H1 (cell line): ENCODE results near the gene RNF157. TPM values are rescaled to one million over a fixed set of nuclear protein-coding genes. Genes with fewer than 3 reads are reported as not detected.

Experiments
- CTCF ChIA-PET: fragments of 300-600 bp; sonication (Branson Sonifier 250); formaldehyde crosslinking; loops from one replicate; lab custom pipeline; 2021; ENCODE audit not compliant: partially characterized antibody; lab: Charles Lee
- POLR2A ChIA-PET: fragments of 300-600 bp; sonication (Branson Sonifier 250); formaldehyde crosslinking; loops from one replicate; lab custom pipeline; 2021; ENCODE audit warnings: inconsistent platforms; ENCODE audit not compliant: partially characterized antibody; lab: Charles Lee
- DNase-seq, 2 experiments: peaks; one replicate each; pipeline versions ENCODE4 v3.0.0 to v3.0.0-alpha.2; 2010 to 2022; ENCODE audit warnings: low spot score in 2 of 2, low read depth in 1 of 2, mixed read lengths in 1 of 2
- FAIRE-seq: peaks from 2 replicates; lab custom pipeline; 2011; peaks lifted over from hg19 to GRCh38; lab: Jason Lieb, UNC
- H2AFZ ChIP-seq: 2 replicates; pipeline ENCODE4 v1.8.1; 2012; ENCODE audit warnings: low read length, inconsistent platforms
- H2AK5ac ChIP-seq: 2 replicates; pipeline ENCODE4 v1.6.1; 2013; ENCODE audit warnings: low read depth, low read length
- H2BK120ac ChIP-seq: replicated peaks from 2 replicates; pipeline ENCODE3; 2013; ENCODE audit warnings: low read depth, low read length, inconsistent platforms
- H2BK12ac ChIP-seq: 2 replicates; pipeline ENCODE4 v1.6.1; 2013; ENCODE audit warnings: low read depth, low read length
- H2BK15ac ChIP-seq: 2 replicates; pipeline ENCODE4 v1.6.1; 2013; ENCODE audit warnings: low read length
- H2BK20ac ChIP-seq: 2 replicates; pipeline ENCODE4 v1.6.1; 2013; ENCODE audit warnings: low read length
- H2BK5ac ChIP-seq: 2 replicates; pipeline ENCODE4 v1.6.1; 2013; ENCODE audit warnings: low read depth, low read length
- H3K14ac ChIP-seq: 2 replicates; pipeline ENCODE4 v1.6.1; 2013; ENCODE audit warnings: inconsistent platforms; ENCODE audit not compliant: insufficient read length
- H3K18ac ChIP-seq: 2 replicates; pipeline ENCODE4 v1.6.1; 2013; ENCODE audit warnings: low read length; ENCODE audit errors: extremely low read depth
- H3K23ac ChIP-seq: 2 replicates; pipeline ENCODE4 v1.6.1; 2013; ENCODE audit warnings: inconsistent platforms; ENCODE audit not compliant: insufficient read length
- H3K23me2 ChIP-seq: 2 replicates; pipeline ENCODE4 v1.6.1; 2013; ENCODE audit warnings: low read depth, low read length
- H3K27ac ChIP-seq: 2 replicates; pipeline ENCODE4 v1.6.1; 2011; ENCODE audit warnings: low read depth, low read length, inconsistent platforms
- H3K27me3 ChIP-seq, 4 experiments: replicated peaks in 1 of 4; 1 replicate in 1 of 4; 2 replicates in 3 of 4; pipeline versions ENCODE4 v1.6.1 to v1.8.1; 2011 to 2013; ENCODE audit warnings: low read length in 3 of 4, mild to moderate bottlenecking in 3 of 4, inconsistent platforms in 2 of 4, mixed read lengths in 2 of 4, moderate library complexity in 1 of 4; ENCODE audit not compliant: control insufficient read depth in 3 of 4, insufficient read depth in 3 of 4; ENCODE audit errors: extremely low read depth in 1 of 4
- H3K36me3 ChIP-seq, 4 experiments: 2 replicates each; pipeline versions ENCODE4 v1.6.1 to v1.8.1; 2011 to 2013; ENCODE audit warnings: mild to moderate bottlenecking in 4 of 4, low read length in 3 of 4, moderate library complexity in 2 of 4, control low read depth in 1 of 4, inconsistent platforms in 1 of 4; ENCODE audit not compliant: insufficient read depth in 4 of 4, control insufficient read depth in 2 of 4
- H3K4ac ChIP-seq: replicated peaks from 2 replicates; pipeline ENCODE3; 2013; ENCODE audit warnings: low read length, low read depth, mixed read lengths, inconsistent platforms; ENCODE audit not compliant: insufficient read length
- H3K4me1 ChIP-seq, 4 experiments: replicated peaks in 1 of 4; 1 replicate in 1 of 4; 2 replicates in 3 of 4; pipeline versions ENCODE4 v1.6.1 to v1.8.1; 2011 to 2013; ENCODE audit warnings: low read length in 3 of 4, inconsistent platforms in 2 of 4, mixed read lengths in 1 of 4; ENCODE audit not compliant: insufficient read depth in 4 of 4, control insufficient read depth in 3 of 4
- H3K4me2 ChIP-seq, 2 experiments: 2 replicates each; pipeline versions ENCODE4 v1.6.1 to v1.8.1; 2011 to 2013; ENCODE audit warnings: low read depth in 2 of 2, low read length in 2 of 2, control low read depth in 1 of 2, inconsistent platforms in 1 of 2, mild to moderate bottlenecking in 1 of 2; ENCODE audit not compliant: insufficient read depth in 1 of 2
- H3K4me3 ChIP-seq, 4 experiments: fragments of 200-600, 300-600 bp in 1 of 4; sonication (generic), shearing (Covaris generic), sonication (Bioruptor Twin) in 1 of 4; 2 replicates each; pipeline versions ENCODE4 v1.5.1 to v1.8.1; 2011 to 2016; ENCODE audit warnings: low read length in 4 of 4, low read depth in 3 of 4, control low read depth in 2 of 4, inconsistent platforms in 2 of 4, mild to moderate bottlenecking in 2 of 4, mixed read lengths in 1 of 4, moderate library complexity in 1 of 4; ENCODE audit not compliant: insufficient read depth in 2 of 4; ENCODE audit errors: extremely low read depth in 1 of 4
- H3K56ac ChIP-seq: replicated peaks from 2 replicates; pipeline ENCODE3; 2013; ENCODE audit warnings: low read depth, mild to moderate bottlenecking, mixed read lengths, low read length, inconsistent platforms; ENCODE audit not compliant: insufficient read length
- H3K79me1 ChIP-seq: 2 replicates; pipeline ENCODE4 v1.6.1; 2013; ENCODE audit warnings: low read depth, low read length, control low read depth
- H3K79me2 ChIP-seq, 2 experiments: 2 replicates each; pipeline versions ENCODE4 v1.6.1 to v1.8.1; 2012 to 2013; ENCODE audit warnings: low read length in 2 of 2, mild to moderate bottlenecking in 2 of 2, inconsistent platforms in 1 of 2; ENCODE audit not compliant: insufficient read depth in 2 of 2, control insufficient read depth in 1 of 2
- H3K9ac ChIP-seq, 4 experiments: replicated peaks in 1 of 4; 1 replicate in 1 of 4; 2 replicates in 3 of 4; pipeline versions ENCODE4 v1.6.1 to v1.8.1; 2011 to 2013; ENCODE audit warnings: low read depth in 3 of 4, low read length in 3 of 4, control low read depth in 2 of 4, mild to moderate bottlenecking in 2 of 4, moderate library complexity in 2 of 4, inconsistent platforms in 1 of 4; ENCODE audit errors: extremely low read depth in 1 of 4
- H3K9me3 ChIP-seq, 2 experiments: 2 replicates each; pipeline versions ENCODE4 v1.6.1 to v1.8.1; 2012 to 2013; ENCODE audit warnings: mild to moderate bottlenecking in 2 of 2, moderate library complexity in 2 of 2, control low read depth in 1 of 2, inconsistent platforms in 1 of 2, low read depth in 1 of 2, low read length in 1 of 2, mixed read lengths in 1 of 2; ENCODE audit not compliant: insufficient read depth in 2 of 2
- H4K20me1 ChIP-seq, 2 experiments: replicated peaks in 1 of 2; 2 replicates each; pipeline versions ENCODE3 to v1.8.1; 2011 to 2013; ENCODE audit warnings: inconsistent platforms in 2 of 2, low read length in 2 of 2, mild to moderate bottlenecking in 1 of 2; ENCODE audit not compliant: insufficient read depth in 2 of 2, control insufficient read depth in 1 of 2
- H4K5ac ChIP-seq: 2 replicates; pipeline ENCODE4 v1.6.1; 2013; ENCODE audit warnings: low read length, low read depth, mixed read lengths, inconsistent platforms; ENCODE audit not compliant: insufficient read length
- H4K8ac ChIP-seq: 2 replicates; pipeline ENCODE4 v1.8.0; 2013; ENCODE audit warnings: mild to moderate bottlenecking, moderate library complexity, low read length, inconsistent platforms; ENCODE audit not compliant: insufficient read depth; ENCODE audit errors: extremely low read depth
- H4K91ac ChIP-seq: replicated peaks from 2 replicates; pipeline ENCODE3; 2013; ENCODE audit warnings: low read length, mixed read lengths, inconsistent platforms; ENCODE audit not compliant: insufficient read length
- CEBPB ChIP-seq: IDR thresholded peaks from 2 replicates; pipeline ENCODE4 v1.6.1; 2012; ENCODE audit warnings: low read depth, low read length
- CHD1 ChIP-seq: IDR thresholded peaks from 2 replicates; pipeline ENCODE4 v1.6.1; 2012; ENCODE audit warnings: low read depth, low read length, improper control_type of control experiment
- E2F6 ChIP-seq: IDR thresholded peaks from 2 replicates; pipeline ENCODE4 v1.6.1; 2012; ENCODE audit warnings: inconsistent platforms
- EGR1 ChIP-seq: IDR thresholded peaks from 2 replicates; pipeline ENCODE4 v1.6.1; 2011; ENCODE audit warnings: low read depth, low read length, borderline replicate concordance
- EP300 ChIP-seq, 2 experiments: IDR thresholded peaks; 1 replicate in 1 of 2; 2 replicates in 1 of 2; pipeline ENCODE4 v1.6.1; 2011 to 2012; ENCODE audit warnings: low read depth in 2 of 2, low read length in 2 of 2, mild to moderate bottlenecking in 2 of 2, borderline replicate concordance in 1 of 2, inconsistent platforms in 1 of 2, moderate library complexity in 1 of 2
- FOSL1 ChIP-seq: IDR thresholded peaks from 2 replicates; pipeline ENCODE4 v1.6.1; 2011; ENCODE audit warnings: mild to moderate bottlenecking, low read depth, low read length, moderate library complexity; ENCODE audit not compliant: insufficient read depth
- HDAC2 ChIP-seq, 2 experiments: fragments of 300-600 bp in 1 of 2; sonication (generic) in 1 of 2; IDR thresholded peaks; 2 replicates each; pipeline ENCODE4 v1.6.1; 2011 to 2012; ENCODE audit warnings: low read depth in 2 of 2, low read length in 2 of 2, mild to moderate bottlenecking in 2 of 2, moderate library complexity in 2 of 2, borderline replicate concordance in 1 of 2, inconsistent platforms in 1 of 2
- JUN ChIP-seq: IDR thresholded peaks from 2 replicates; pipeline ENCODE4 v1.6.1; 2011; ENCODE audit warnings: low read depth, mild to moderate bottlenecking, improper control_type of control experiment, low read length
- NANOG ChIP-seq: IDR thresholded peaks from 2 replicates; pipeline ENCODE4 v1.6.1; 2011; ENCODE audit warnings: low read length, low read depth, mild to moderate bottlenecking, inconsistent platforms; ENCODE audit not compliant: insufficient read depth, poor library complexity, severe bottlenecking
- POLR2AphosphoS5 ChIP-seq: IDR thresholded peaks from 2 replicates; pipeline ENCODE4 v1.6.1; 2011; ENCODE audit warnings: low read depth, low read length
- SP4 ChIP-seq: IDR thresholded peaks from 2 replicates; pipeline ENCODE4 v1.6.1; 2012; ENCODE audit warnings: low read length, inconsistent platforms
- TAF1 ChIP-seq: IDR thresholded peaks from 2 replicates; pipeline ENCODE4 v1.6.1; 2011; ENCODE audit warnings: mild to moderate bottlenecking, low read depth, low read length
- TAF7 ChIP-seq: optimal IDR thresholded peaks from 2 replicates; pipeline ENCODE3; 2011; ENCODE audit warnings: low read depth, mild to moderate bottlenecking, inconsistent platforms, low read length, moderate library complexity, borderline replicate concordance
- YY1 ChIP-seq: IDR thresholded peaks from 2 replicates; pipeline ENCODE4 v1.6.1; 2011; ENCODE audit warnings: low read depth, mild to moderate bottlenecking, low read length
- WGBS, 2 experiments: shearing (Covaris generic) in 1 of 2; methylation state at CpG; one replicate each; pipeline versions ENCODE4 v1.1.6 to v1.1.7; 2013 to 2015; ENCODE audit warnings: low lambda C conversion rate in 2 of 2, mixed read lengths in 2 of 2, inconsistent platforms in 1 of 2, low coverage in 1 of 2, missing lambda C conversion rate in 1 of 2; ENCODE audit not compliant: insufficient replicate concordance in 2 of 2, insufficient coverage in 1 of 2, insufficient read length in 1 of 2; ENCODE audit errors: extremely low coverage in 1 of 2, missing lambda C conversion rate in 1 of 2; 5-methylcytosine and 5-hydroxymethylcytosine counted together
- polyA plus RNA-seq, 7 experiments: library from polyadenylated mRNA; depleted of rRNA in 3 of 7; stranded (reverse) in 5 of 7; unstranded in 2 of 7; fragments of >200 nt in 5 of 7; fragments of 200-250 nt in 2 of 7; gene quantifications; 1 replicate in 5 of 7; 2 replicates in 1 of 7; 4 replicates in 1 of 7; pipeline versions ENCODE4 v1.2.1 to v1.2.3, GENCODE V29; 2011 to 2013; ENCODE audit warnings: missing spikeins in 2 of 7, mixed read lengths in 2 of 7
- total RNA-seq: library from RNA; stranded (reverse); fragmentation: NEBNext Ultra II Directional; extraction: Animal tissue kit (Norgen Biotek cat#: 25700); gene quantifications from 2 replicates; pipeline ENCODE4 v1.2.1, GENCODE V29; 2021

RNF157 gene
- total and polyA plus RNA-seq, 2 of the 8 experiments (the other 6 are each of a cell fraction or from before 2014, with no cell fraction given) = 13.4 to 16.7 TPM

DNA sequence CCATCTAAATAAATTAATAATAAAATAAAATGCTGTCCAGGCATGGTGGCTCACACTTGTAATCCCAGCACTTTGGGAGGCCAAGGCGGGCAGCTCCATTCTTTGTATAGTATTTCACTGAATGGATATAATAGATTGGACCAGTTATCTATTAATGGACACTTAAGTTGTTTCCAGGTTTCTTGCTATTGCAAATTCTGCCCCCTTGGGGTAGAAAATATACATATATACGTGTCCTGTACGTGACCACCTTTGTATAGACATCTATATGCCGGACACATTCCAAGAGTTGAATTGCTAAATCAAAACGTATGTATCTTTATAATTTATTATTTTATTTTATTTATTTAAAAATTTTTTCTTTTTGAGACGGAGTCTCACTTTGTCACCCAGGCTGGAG is 132.8 kb downstream of the RNF157 start:
- ChIA-PET CTCF (interaction anchor here (0.7 to 41.5 kb wide), 4 partner anchors 12 to 114 kb away, joined by 3 to 778 read pairs (median 10); partner anchors contain the start of gene FOXJ1), POLR2A (interaction anchor here (0.9 kb wide), 1 partner anchor 10 kb away, joined by 4 read pairs; no protein-coding TSS in a partner anchor)
- Histone ChIP-seq H2BK20ac (no peak overlapping the region), H3K23me2 (peaks cover 10% of the 10 kb centered on the region; the same call in 1 of the 2 replicates), H3K79me2 (peaks cover 4 to 7% of the 10 kb centered on the region in 2 experiments; a peak in 3 of 4 replicates), H4K91ac (no peak overlapping the region), H2AK5ac (no peak overlapping the region), H2AFZ (no peak overlapping the region), H3K18ac (no peak overlapping the region), H2BK120ac (no peak overlapping the region), H2BK5ac (no peak overlapping the region), H3K27ac (no peak overlapping the region), H3K4me2 (no peak overlapping the region), H2BK12ac (no peak overlapping the region), H4K8ac (no peak overlapping the region), H3K9ac (no peak overlapping the region), H3K4me3 (no peak overlapping the region), H4K5ac (no peak overlapping the region), H3K79me1 (peaks cover 4% of the 10 kb centered on the region), H3K4ac (no peak overlapping the region), H3K36me3 (no peaks in the 10 kb centered on the region), H2BK15ac (no peak overlapping the region), H3K9me3 (no peaks in the 10 kb centered on the region), H3K23ac (no peak overlapping the region), H3K27me3 (no peaks in the 10 kb centered on the region), H3K4me1 (peaks cover 6 to 16% (median 9%) of the 10 kb centered on the region in 4 experiments; a peak in 6 of 7 replicates), H3K14ac (no peak overlapping the region), H3K56ac (no peak overlapping the region), H4K20me1 (no peaks in the 10 kb centered on the region)
- DNase-seq (no peak), FAIRE-seq (no peak)
- WGBS, 2 experiments = 94% methylated on average over 6 of the region's 6 CpGs; no CpG with 5 or more reads in 1 of the 2 experiments
- TF ChIP-seq CEBPB = no peak
- TF ChIP-seq E2F6 = no peak
- no peak for TF ChIP-seq SP4
- no peak for TF ChIP-seq YY1
- TF ChIP-seq TAF1 = no peak
- no peak for TF ChIP-seq FOSL1
- TF ChIP-seq JUN = no peak
- no peak for TF ChIP-seq TAF7
- TF ChIP-seq HDAC2 (IDR thresholded peaks at IDR 0.05; ENCODE audit: borderline replicate concordance in 1 of 2, low read depth in 2 of 2, low read length in 2 of 2) = no peak
- TF ChIP-seq POLR2AphosphoS5 = no peak
- TF ChIP-seq EGR1 = no peak
- no peak for TF ChIP-seq NANOG
- TF ChIP-seq EP300 (IDR thresholded peaks at IDR 0.05; ENCODE audit: borderline replicate concordance in 1 of 2, low read depth in 2 of 2, low read length in 2 of 2) = no peak
- TF ChIP-seq CHD1 = no peak
